Natural killer cell (primary cell): Measurements from ENCODE around the gene PXDN. TPM values are rescaled to one million over a fixed set of nuclear protein-coding genes. Genes with fewer than 3 reads are reported as not detected.

Experiments used
- ATAC-seq, 3 donors: fragments of 150-1000 bp in 2 of 3; fragments of 200-7000 bp in 1 of 3; cut with Tn5 transposase; 1 replicate in 1 of 3; 2 replicates in 2 of 3; pipeline ENCODE4 v1.10.0; 2021; ENCODE audit warnings: mild to moderate bottlenecking in 2 of 3, moderate library complexity in 2 of 3
- DNase-seq, 2 donors: peaks; one replicate each; pipeline versions ENCODE4 v3.0.0 to v3.0.0-alpha.2; 2013 to 2021; ENCODE audit warnings: mixed read lengths in 1 of 2
- H3K27ac ChIP-seq: one replicate; pipeline ENCODE4 v1.5.1; 2013; ENCODE audit warnings: mild to moderate bottlenecking, low read length
- H3K27me3 ChIP-seq: one replicate; pipeline ENCODE4 v1.6.1; 2013; ENCODE audit warnings: low read length; ENCODE audit not compliant: control insufficient read depth, insufficient read depth
- H3K36me3 ChIP-seq: one replicate; pipeline ENCODE4 v1.6.1; 2013; ENCODE audit warnings: low read length; ENCODE audit not compliant: control insufficient read depth, insufficient read depth
- H3K4me1 ChIP-seq: one replicate; pipeline ENCODE4 v1.6.1; 2013; ENCODE audit warnings: low read length; ENCODE audit not compliant: control insufficient read depth, insufficient read depth
- H3K4me3 ChIP-seq: one replicate; pipeline ENCODE4 v1.5.1; 2013; ENCODE audit warnings: low read length
- H3K9me3 ChIP-seq: one replicate; pipeline ENCODE4 v1.6.1; 2013; ENCODE audit warnings: low read length; ENCODE audit not compliant: control insufficient read depth, insufficient read depth
- H3K27ac Mint-ChIP-seq, 2 donors: one replicate each; pipeline ENCODE4 v1.8.0; 2022; ENCODE audit warnings: mild to moderate bottlenecking in 2 of 2, mixed read lengths in 2 of 2, moderate library complexity in 1 of 2
- H3K27me3 Mint-ChIP-seq, 2 donors: one replicate each; pipeline ENCODE4 v1.8.0; 2022; ENCODE audit warnings: low read depth in 2 of 2, mixed read lengths in 2 of 2
- H3K36me3 Mint-ChIP-seq: one replicate; pipeline ENCODE4 v1.8.0; 2022; ENCODE audit warnings: mixed read lengths
- H3K4me1 Mint-ChIP-seq, 2 donors: one replicate each; pipeline ENCODE4 v1.8.0; 2022; ENCODE audit warnings: mixed read lengths in 2 of 2
- H3K4me3 Mint-ChIP-seq: one replicate; pipeline ENCODE4 v1.8.0; 2022; ENCODE audit warnings: mild to moderate bottlenecking, moderate library complexity, mixed read lengths
- H3K9me3 Mint-ChIP-seq, 2 donors: one replicate each; pipeline ENCODE4 v1.8.0; 2022; ENCODE audit warnings: mixed read lengths in 2 of 2
- WGBS: methylation state at CpG from one replicate; pipeline ENCODE4 v1.1.7; 2013; ENCODE audit warnings: missing lambda C conversion rate; ENCODE audit not compliant: insufficient coverage; 5-methylcytosine and 5-hydroxymethylcytosine counted together
- intact Hi-C: fragments of 100-400 bp; cut with micrococcal nuclease; formaldehyde crosslinking; loops from one replicate; pipeline ENCODE4 v1.14.2; 2022
- total RNA-seq, 4 donors: library from RNA; stranded (reverse); fragments of 120-200 nt in 1 of 4; gene quantifications; one replicate each; pipeline versions ENCODE4 v1.2.3 to v1.2.4, GENCODE V29; 2013 to 2022
- TF ChIP-seq, protein P1 (sequence below): fragments of 200-600 bp; IDR thresholded peaks from one replicate; pipeline ENCODE4 v1.8.0; 2022; ENCODE audit warnings: antibody characterized with exemption

PXDN gene
- total RNA-seq, 3 donors from 2014 or later (not counting 1 experiment from before 2014, with no cell fraction given), result 2.1 to 3.7 (median 2.5) TPM

DNA sequence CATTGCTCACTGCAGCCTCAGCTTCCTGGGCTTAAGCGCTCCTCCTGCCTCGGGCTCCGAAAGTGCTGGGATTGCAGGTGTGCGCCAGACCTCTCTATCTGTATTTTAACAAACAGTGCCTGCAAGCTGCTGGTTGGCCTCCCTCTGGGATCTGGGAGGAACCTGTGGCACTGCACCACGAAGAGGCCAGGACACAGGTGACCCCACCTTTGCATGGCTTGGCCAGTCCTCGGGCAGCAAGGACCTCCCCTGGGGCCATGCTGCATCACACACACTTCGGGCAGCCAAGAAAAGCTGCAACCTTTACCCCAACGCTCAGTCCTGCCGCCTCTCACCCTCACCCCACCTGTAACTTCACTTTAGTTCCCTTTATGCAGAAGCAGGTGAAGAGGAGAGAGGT is 70.0 kb downstream of the PXDN start:
- no peaks in the 10 kb centered on the region for H3K9me3 ChIP-seq

DNA sequence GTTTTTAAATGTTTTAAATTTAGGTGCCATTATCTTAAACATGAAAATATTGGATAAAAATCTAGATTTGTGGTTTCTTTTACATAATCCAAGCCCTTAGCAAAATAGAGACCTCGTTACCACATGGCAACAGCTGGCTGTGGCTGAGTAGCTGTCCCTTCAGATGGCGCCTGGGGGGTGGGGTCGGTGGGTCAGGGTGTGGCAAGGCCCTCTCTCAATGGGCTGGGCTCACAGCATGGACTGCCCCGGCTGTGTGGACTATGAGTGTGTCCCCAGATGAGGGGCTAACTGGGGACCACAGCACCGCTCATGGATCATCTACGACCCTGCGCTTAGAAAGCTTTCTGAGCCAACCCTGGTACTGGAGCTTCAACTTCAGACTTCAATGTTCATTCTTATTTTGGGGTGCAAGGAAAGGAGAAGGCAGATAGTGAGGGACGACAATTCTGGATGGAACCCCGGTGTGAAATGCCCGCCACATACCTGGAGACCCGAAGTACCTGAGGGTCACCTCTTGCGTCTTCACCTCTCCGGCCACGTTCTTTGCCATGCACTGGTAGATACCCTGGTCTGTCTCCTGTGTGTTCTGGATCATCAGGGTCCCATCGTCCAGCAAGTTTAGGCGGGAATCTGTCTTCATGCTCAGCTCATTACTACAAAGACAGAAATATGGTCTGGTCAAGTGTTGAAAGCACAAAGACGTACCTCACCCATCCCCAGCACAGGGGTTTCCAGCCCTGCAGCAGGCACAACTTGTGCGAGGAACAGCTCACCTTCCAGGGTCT is 71.0 kb downstream of the PXDN start:
- no peak overlapping the region for H3K4me3 Mint-ChIP-seq
- H3K27me3 Mint-ChIP-seq, result no peaks in the 10 kb centered on the region

More for the DNA sequence above, 70.0 kb downstream of the PXDN start:
- H3K27me3 Mint-ChIP-seq, result no peaks in the 10 kb centered on the region
- H3K4me1 Mint-ChIP-seq, result no peaks in the 10 kb centered on the region
- Histone ChIP-seq H3K4me1 (no peaks in the 10 kb centered on the region), H3K27ac (no peak overlapping the region), H3K27me3 (no peaks in the 10 kb centered on the region), H3K36me3 (no peaks in the 10 kb centered on the region), H3K4me3 (no peak overlapping the region)
- intact Hi-C loops, result no loop called here
- no peak overlapping the region for H3K27ac Mint-ChIP-seq
- TF ChIP-seq, protein P1, sequence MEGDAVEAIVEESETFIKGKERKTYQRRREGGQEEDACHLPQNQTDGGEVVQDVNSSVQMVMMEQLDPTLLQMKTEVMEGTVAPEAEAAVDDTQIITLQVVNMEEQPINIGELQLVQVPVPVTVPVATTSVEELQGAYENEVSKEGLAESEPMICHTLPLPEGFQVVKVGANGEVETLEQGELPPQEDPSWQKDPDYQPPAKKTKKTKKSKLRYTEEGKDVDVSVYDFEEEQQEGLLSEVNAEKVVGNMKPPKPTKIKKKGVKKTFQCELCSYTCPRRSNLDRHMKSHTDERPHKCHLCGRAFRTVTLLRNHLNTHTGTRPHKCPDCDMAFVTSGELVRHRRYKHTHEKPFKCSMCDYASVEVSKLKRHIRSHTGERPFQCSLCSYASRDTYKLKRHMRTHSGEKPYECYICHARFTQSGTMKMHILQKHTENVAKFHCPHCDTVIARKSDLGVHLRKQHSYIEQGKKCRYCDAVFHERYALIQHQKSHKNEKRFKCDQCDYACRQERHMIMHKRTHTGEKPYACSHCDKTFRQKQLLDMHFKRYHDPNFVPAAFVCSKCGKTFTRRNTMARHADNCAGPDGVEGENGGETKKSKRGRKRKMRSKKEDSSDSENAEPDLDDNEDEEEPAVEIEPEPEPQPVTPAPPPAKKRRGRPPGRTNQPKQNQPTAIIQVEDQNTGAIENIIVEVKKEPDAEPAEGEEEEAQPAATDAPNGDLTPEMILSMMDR, result no peak
- no peaks in the 10 kb centered on the region for H3K9me3 Mint-ChIP-seq
- WGBS, result 90% methylated on average over 7 of the region's 9 CpGs
- no peaks in the 10 kb centered on the region for H3K36me3 Mint-ChIP-seq
- ATAC-seq (no peak), DNase-seq (no peak)
- H3K4me3 Mint-ChIP-seq, result no peak overlapping the region

DNA sequence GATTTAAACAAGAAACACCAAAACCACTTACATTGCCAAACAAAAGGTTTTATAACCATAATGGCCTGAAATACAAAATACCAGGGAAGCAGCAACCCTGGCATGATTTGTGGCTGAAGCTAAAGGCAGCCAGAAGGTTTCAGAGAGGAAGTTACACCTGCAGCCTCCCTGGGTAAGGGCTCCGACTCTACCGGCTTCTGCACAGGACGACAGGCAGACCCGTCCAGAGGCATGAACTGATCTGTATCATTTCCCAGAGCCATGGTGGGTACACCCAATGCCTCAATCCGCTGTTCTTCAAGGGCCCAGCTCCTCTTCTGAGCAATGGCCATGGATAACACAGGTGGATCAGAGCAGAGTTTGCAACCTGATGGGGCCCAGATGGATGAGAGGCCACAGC is 71.6 kb downstream of the PXDN start:
- Histone ChIP-seq H3K9me3 (no peaks in the 10 kb centered on the region), H3K27ac (no peak overlapping the region), H3K36me3 (no peaks in the 10 kb centered on the region), H3K4me3 (no peak overlapping the region), H3K27me3 (no peaks in the 10 kb centered on the region), H3K4me1 (no peaks in the 10 kb centered on the region)
- TF ChIP-seq, protein P1, result no peak
- 79% methylated on average over 5 of the region's 5 CpGs for WGBS
- no peak for ATAC-seq
- H3K27ac Mint-ChIP-seq, result no peak overlapping the region
- H3K9me3 Mint-ChIP-seq, result no peaks in the 10 kb centered on the region
- H3K27me3 Mint-ChIP-seq, result no peaks in the 10 kb centered on the region
- no peaks in the 10 kb centered on the region for H3K36me3 Mint-ChIP-seq
- H3K4me1 Mint-ChIP-seq, result no peaks in the 10 kb centered on the region
- intact Hi-C loops, result no loop called here
- no peak for DNase-seq
- no peak overlapping the region for H3K4me3 Mint-ChIP-seq

More for the DNA sequence above, 71.0 kb downstream of the PXDN start:
- ATAC-seq (no peak), DNase-seq (no peak)
- no peaks in the 10 kb centered on the region for H3K4me1 Mint-ChIP-seq
- H3K9me3 Mint-ChIP-seq, result no peaks in the 10 kb centered on the region
- H3K4me1 ChIP-seq, result no peaks in the 10 kb centered on the region
- TF ChIP-seq, protein P1, result no peak
- intact Hi-C loops, result no loop called here
- no peaks in the 10 kb centered on the region for H3K36me3 ChIP-seq
- H3K4me3 ChIP-seq, result no peak overlapping the region
- no peaks in the 10 kb centered on the region for H3K36me3 Mint-ChIP-seq
- H3K27ac Mint-ChIP-seq, result no peak overlapping the region
- WGBS, result 89% methylated on average over 18 of the region's 18 CpGs
- H3K27me3 ChIP-seq, result no peaks in the 10 kb centered on the region
- no peaks in the 10 kb centered on the region for H3K9me3 ChIP-seq
- no peak overlapping the region for H3K27ac ChIP-seq

DNA sequence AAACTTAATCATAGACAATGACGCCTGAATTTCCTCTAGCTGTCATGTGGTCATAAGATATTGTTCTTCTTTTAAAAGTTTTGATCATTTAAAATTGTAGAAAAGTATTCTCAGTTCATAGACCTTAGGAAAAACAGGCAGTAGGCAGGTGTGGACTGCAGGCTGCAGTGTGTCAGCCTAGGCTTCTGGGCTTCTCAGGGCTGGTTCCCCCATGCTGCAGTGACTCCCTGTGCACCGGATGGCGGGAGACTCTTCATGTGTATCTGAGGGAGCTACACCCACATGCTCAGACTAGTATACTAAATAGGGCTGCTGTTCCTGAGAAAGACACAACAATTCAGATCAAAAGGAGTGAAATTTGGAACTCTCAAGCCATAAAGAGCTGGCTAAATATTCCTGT is 72.4 kb downstream of the PXDN start:
- TF ChIP-seq, protein P1, result no peak
- Histone ChIP-seq H3K9me3 (no peaks in the 10 kb centered on the region), H3K4me3 (no peak overlapping the region), H3K27ac (no peak overlapping the region), H3K27me3 (no peaks in the 10 kb centered on the region), H3K36me3 (no peaks in the 10 kb centered on the region), H3K4me1 (no peaks in the 10 kb centered on the region)
- no peak for DNase-seq
- no peaks in the 10 kb centered on the region for H3K9me3 Mint-ChIP-seq
- ATAC-seq, result no peak
- 85% methylated on average over 3 of the region's 3 CpGs for WGBS
- no peaks in the 10 kb centered on the region for H3K36me3 Mint-ChIP-seq
- intact Hi-C loops, result no loop called here
- no peaks in the 10 kb centered on the region for H3K27me3 Mint-ChIP-seq
- H3K4me1 Mint-ChIP-seq, result no peaks in the 10 kb centered on the region
- H3K27ac Mint-ChIP-seq, result no peak overlapping the region
- no peak overlapping the region for H3K4me3 Mint-ChIP-seq
